Measurements from ENCODE around the gene ZNF281. TPM values are rescaled to one million over a fixed set of nuclear protein-coding genes. Genes with fewer than 3 reads are reported as not detected.

Gene ZNF281
- total RNA-seq, 1 experiment from 2014 or later: 47.7 TPM

GRCh38 chr1:200400556-200400955, 9.3 kb downstream of the ZNF281 start (continued):
- TF ChIP-seq ZNF532 (CRISPR knock-in tag; IDR thresholded peaks at IDR 0.05; ENCODE audit: borderline replicate concordance): no peak
- no peak for TF ChIP-seq TP53 (CRISPR knock-in tag; IDR thresholded peaks at IDR 0.05)

GRCh38 chr1:200399860-200400259, 10.0 kb downstream of the ZNF281 start:
- H3K27me3 Mint-ChIP-seq (ENCODE audit: low read depth): no peaks in the 10 kb centered on the region
- POLR2A ChIA-PET: interaction anchor here (0.6 kb wide), 1 partner anchor 178 kb away, joined by 3 read pairs; no protein-coding TSS in a partner anchor

More at GRCh38 chr1:200399860-200400259, 10.0 kb downstream of the ZNF281 start:
- DNase-seq (ENCODE audit: low spot score) (no peak), ATAC-seq (no peak)
- Mint-ChIP-seq H3K9me3 (no peaks in the 10 kb centered on the region), H3K27ac (peak overlapping the region; percentile 91), H3K4me1 (peaks cover 74% of the 10 kb centered on the region), H3K36me3 (peaks cover 9% of the 10 kb centered on the region), H3K4me3 (no peak overlapping the region)
- CTCF ChIA-PET: no interaction called here
- TF ChIP-seq FOXJ3 (CRISPR knock-in tag; IDR thresholded peaks at IDR 0.05; ENCODE audit: borderline replicate concordance) (no peak), E2F5 (CRISPR knock-in tag; IDR thresholded peaks at IDR 0.05) (no peak), AFF4 (CRISPR knock-in tag; IDR thresholded peaks at IDR 0.05; ENCODE audit: borderline replicate concordance) (no peak), FOXP4 (CRISPR knock-in tag; IDR thresholded peaks at IDR 0.05) (no peak), EMX1 (CRISPR knock-in tag; IDR thresholded peaks at IDR 0.05) (no peak), ETV6 (CRISPR knock-in tag; IDR thresholded peaks at IDR 0.05) (no peak), CREM (CRISPR knock-in tag; IDR thresholded peaks at IDR 0.05) (no peak), E2F1 (CRISPR knock-in tag; IDR thresholded peaks at IDR 0.05) (no peak), SP1 (CRISPR knock-in tag; conservative IDR thresholded peaks at IDR 0.05) (no peak), ZMAT4 (CRISPR knock-in tag; IDR thresholded peaks at IDR 0.05) (no peak), E2F4 (CRISPR knock-in tag; IDR thresholded peaks at IDR 0.05; ENCODE audit: borderline replicate concordance, low read depth) (no peak), USF1 (CRISPR knock-in tag; IDR thresholded peaks at IDR 0.05) (no peak), ELF4 (CRISPR knock-in tag; IDR thresholded peaks at IDR 0.05; ENCODE audit: low read depth) (no peak), OVOL2 (CRISPR knock-in tag; IDR thresholded peaks at IDR 0.05; ENCODE audit: borderline replicate concordance) (no peak), CREB1 (CRISPR knock-in tag; IDR thresholded peaks at IDR 0.05) (no peak)
